ENCODE data around the gene THSD8. TPM values are rescaled to one million over a fixed set of nuclear protein-coding genes. Genes with fewer than 3 reads are reported as not detected.

Gene THSD8
- total RNA-seq, 1 experiment from 2014 or later, result 45.8 TPM

GRCh38 chr19:12787458-12787857 is 14.4 kb upstream of the THSD8 start:
- H2BK5ac ChIP-seq (ENCODE audit: insufficient read length, low read length), result no peak overlapping the region
- H3K23ac ChIP-seq (ENCODE audit: insufficient read length, low read depth, low read length), result no peak overlapping the region
- no peak overlapping the region for H3K14ac ChIP-seq (ENCODE audit: insufficient read depth, low read length)
- no peak overlapping the region for H4K5ac ChIP-seq (ENCODE audit: insufficient read length, low read depth, low read length)
- no peak overlapping the region for H2BK120ac ChIP-seq (ENCODE audit: low read depth, low read length, poor library complexity, severe bottlenecking)
- H3K27me3 ChIP-seq (ENCODE audit: insufficient read depth, low read length), result no peaks in the 10 kb centered on the region; the same call in 1 of the 2 replicates
- H3K56ac ChIP-seq (ENCODE audit: insufficient read length, low read depth, low read length), result no peak overlapping the region
- Mint-ChIP-seq H3K36me3 (ENCODE audit: insufficient read depth in 1 of 3, low read depth in 3 of 3) (no peaks in the 10 kb centered on the region), H3K9me3 (no peaks in the 10 kb centered on the region), H3K4me3 (no peak overlapping the region; a peak in 1 of 5 replicates), H3K4me1 (peaks cover 28% of the 10 kb centered on the region in 2 experiments), H3K27ac (no peak overlapping the region), H3K27me3 (ENCODE audit: low read depth) (peaks cover 6% of the 10 kb centered on the region)
- H3K23me2 ChIP-seq (ENCODE audit: insufficient read length, low read depth, low read length, poor library complexity, severe bottlenecking), result peaks cover 33% of the 10 kb centered on the region
- no peak overlapping the region for H3K4me2 ChIP-seq (ENCODE audit: insufficient read depth, insufficient read length, low read length)
- no peak overlapping the region for H2AFZ ChIP-seq (ENCODE audit: low read length)
- H3K4me1 ChIP-seq (ENCODE audit: insufficient read depth, low read length), result peaks cover 6% of the 10 kb centered on the region
- WGBS (ENCODE audit: extremely low coverage, insufficient read length, low lambda C conversion rate), result no CpG with 5 or more reads among the region's 10 CpGs
- H3K79me1 ChIP-seq (ENCODE audit: insufficient read depth, low read depth, low read length, poor library complexity, severe bottlenecking), result no peaks in the 10 kb centered on the region
- no peaks in the 10 kb centered on the region for H3K9me3 ChIP-seq (ENCODE audit: control insufficient read depth, low read depth, low read length)
- no peaks in the 10 kb centered on the region for H4K20me1 ChIP-seq (ENCODE audit: control insufficient read depth, insufficient read depth, insufficient read length)
- no peak overlapping the region for H3T11ph ChIP-seq (ENCODE audit: low read length)
- no peak overlapping the region for H3K18ac ChIP-seq (ENCODE audit: insufficient read length, low read depth, low read length)
- no peak overlapping the region for H2AK5ac ChIP-seq (ENCODE audit: insufficient read length, low read length)
- no peak for TF ChIP-seq CTCF (conservative IDR thresholded peaks at IDR 0.05)
- no peak overlapping the region for H2BK12ac ChIP-seq (ENCODE audit: insufficient read length, low read depth, low read length)
- no peaks in the 10 kb centered on the region for H3K79me2 ChIP-seq (ENCODE audit: insufficient read depth, low read length)
- no peak for DNase-seq
- H3K9ac ChIP-seq (ENCODE audit: extremely low read depth, insufficient read length, low read length), result no peak overlapping the region
- H3K27ac ChIP-seq (ENCODE audit: insufficient read length, low read depth, low read length), result no peak overlapping the region
- no peak overlapping the region for H4K91ac ChIP-seq (ENCODE audit: insufficient read length, low read depth, low read length)
- H4K8ac ChIP-seq (replicated peaks; ENCODE audit: insufficient read length, low read depth, low read length), result no peak overlapping the region
- no peak overlapping the region for H2BK20ac ChIP-seq (ENCODE audit: low read depth, low read length, poor library complexity, severe bottlenecking)
- no peak overlapping the region for H3K4ac ChIP-seq (ENCODE audit: low read depth, low read length)
- no peak overlapping the region for H2BK15ac ChIP-seq (ENCODE audit: low read depth, low read length)

All from H9 (cell line).